Measurements from ENCODE around the gene IRF2. TPM values are rescaled to one million over a fixed set of nuclear protein-coding genes. Genes with fewer than 3 reads are reported as not detected.

The IRF2 gene
- total and polyA plus RNA-seq, 2 donors (not counting 1 experiment from before 2014, with no cell fraction given), result 67.8 to 68.2 TPM

DNA sequence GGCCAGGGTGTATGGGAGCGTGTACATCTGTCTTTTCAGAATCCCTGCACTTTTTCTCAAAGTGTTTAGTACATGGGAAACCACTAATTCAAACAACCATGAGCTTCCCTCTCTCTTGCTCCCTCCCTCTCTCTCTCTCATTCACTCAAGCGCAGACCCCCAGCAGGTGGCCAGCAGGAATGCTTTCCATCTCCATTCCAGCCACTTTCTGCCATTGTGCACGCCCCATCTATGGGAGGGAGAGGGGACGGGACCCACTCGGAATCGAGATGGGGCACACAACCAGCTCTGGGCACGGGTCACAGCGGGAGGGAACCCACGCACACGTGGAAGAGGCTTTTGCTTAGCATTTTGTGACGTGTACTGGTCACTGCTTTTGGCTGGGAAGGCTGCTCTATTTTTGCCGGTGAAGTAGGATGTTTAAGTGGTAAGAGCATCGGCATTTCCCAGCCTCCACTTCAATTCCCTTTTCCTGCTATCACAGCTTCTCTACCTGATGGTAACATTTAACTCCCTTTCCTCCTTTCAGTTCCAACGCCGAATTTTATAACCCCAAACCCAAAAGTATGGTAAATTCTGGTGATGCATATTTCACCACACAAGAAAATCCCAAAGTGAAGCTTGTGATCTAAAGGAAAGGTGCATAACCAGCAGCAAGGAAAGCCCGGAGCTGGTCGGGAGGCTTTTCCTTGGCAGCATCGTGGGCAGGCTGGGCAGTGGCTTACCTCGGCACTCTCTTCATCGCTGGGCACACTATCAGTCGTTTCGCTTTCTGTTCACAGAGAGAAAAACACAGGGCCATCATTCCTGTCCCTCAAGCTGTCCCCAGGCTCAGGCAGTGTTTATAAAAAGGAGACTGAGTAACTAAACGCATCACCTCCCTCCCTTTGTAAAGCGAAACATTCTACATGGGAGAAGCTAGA, 84.1 kb downstream of the IRF2 start:
- POLR2A ChIA-PET, result interaction anchor here (0.7 to 1.0 kb wide), 2 partner anchors 43 to 59 kb away, joined by 3 to 4 read pairs; no protein-coding TSS in a partner anchor

More for the DNA sequence above, 84.1 kb downstream of the IRF2 start:
- Histone ChIP-seq H3K9me3 (ENCODE audit: control extremely low read depth in 1 of 3, control insufficient read depth in 2 of 3, insufficient read depth in 1 of 3, low read length in 2 of 3) (peaks cover 0 to 8% (median 0%) of the 10 kb centered on the region in 3 donors), H3K4me3 (ENCODE audit: control extremely low read depth in 1 of 5, extremely low read depth in 1 of 5, insufficient read depth in 1 of 5, low read depth in 2 of 5, low read length in 4 of 5) (no peak overlapping the region), H2AFZ (ENCODE audit: insufficient read depth, low read depth, low read length, poor library complexity, severe bottlenecking) (no peak overlapping the region), H3K27ac (ENCODE audit: low read length in 2 of 2) (no peak overlapping the region), H3K9ac (ENCODE audit: low read length) (no peak overlapping the region), H4K20me1 (ENCODE audit: control insufficient read depth, insufficient read depth, low read length, poor library complexity, severe bottlenecking) (no peaks in the 10 kb centered on the region), H3K4me2 (replicated peaks; ENCODE audit: low read depth, low read length, poor library complexity, severe bottlenecking) (no peak overlapping the region), H3K36me3 (replicated peaks in 1 of 2; ENCODE audit: control extremely low read depth in 1 of 2, control insufficient read depth in 1 of 2, extremely low read depth in 1 of 2, insufficient read depth in 2 of 2, low read length in 1 of 2) (peaks cover 3 to 67% of the 10 kb centered on the region in 2 experiments), H3K79me2 (ENCODE audit: control insufficient read depth, insufficient read depth, low read length) (peaks cover 20% of the 10 kb centered on the region), H3K4me1 (ENCODE audit: control insufficient read depth in 2 of 2, insufficient read depth in 2 of 2, low read length in 2 of 2) (peaks cover 36 to 42% of the 10 kb centered on the region in 2 donors), H3K27me3 (replicated peaks in 1 of 4; ENCODE audit: control extremely low read depth in 1 of 4, control insufficient read depth in 3 of 4, insufficient read depth in 4 of 4, low read length in 3 of 4) (no peaks in the 10 kb centered on the region)
- no peak for TF ChIP-seq EZH2 (IDR thresholded peaks at IDR 0.05; ENCODE audit: borderline replicate concordance, insufficient read depth, low read depth, low read length, poor library complexity, severe bottlenecking)
- TF ChIP-seq, protein P1, sequence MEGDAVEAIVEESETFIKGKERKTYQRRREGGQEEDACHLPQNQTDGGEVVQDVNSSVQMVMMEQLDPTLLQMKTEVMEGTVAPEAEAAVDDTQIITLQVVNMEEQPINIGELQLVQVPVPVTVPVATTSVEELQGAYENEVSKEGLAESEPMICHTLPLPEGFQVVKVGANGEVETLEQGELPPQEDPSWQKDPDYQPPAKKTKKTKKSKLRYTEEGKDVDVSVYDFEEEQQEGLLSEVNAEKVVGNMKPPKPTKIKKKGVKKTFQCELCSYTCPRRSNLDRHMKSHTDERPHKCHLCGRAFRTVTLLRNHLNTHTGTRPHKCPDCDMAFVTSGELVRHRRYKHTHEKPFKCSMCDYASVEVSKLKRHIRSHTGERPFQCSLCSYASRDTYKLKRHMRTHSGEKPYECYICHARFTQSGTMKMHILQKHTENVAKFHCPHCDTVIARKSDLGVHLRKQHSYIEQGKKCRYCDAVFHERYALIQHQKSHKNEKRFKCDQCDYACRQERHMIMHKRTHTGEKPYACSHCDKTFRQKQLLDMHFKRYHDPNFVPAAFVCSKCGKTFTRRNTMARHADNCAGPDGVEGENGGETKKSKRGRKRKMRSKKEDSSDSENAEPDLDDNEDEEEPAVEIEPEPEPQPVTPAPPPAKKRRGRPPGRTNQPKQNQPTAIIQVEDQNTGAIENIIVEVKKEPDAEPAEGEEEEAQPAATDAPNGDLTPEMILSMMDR (IDR thresholded peaks at IDR 0.05), result no peak
- intact Hi-C loops (cut with micrococcal nuclease), result loop anchor here (5.0 kb wide), 2 partner anchors 32 to 147 kb away; no protein-coding TSS in a partner anchor
- CTCF ChIA-PET, result interaction anchor here (2.5 kb wide), 1 partner anchor 126 kb away, joined by 6 read pairs; no protein-coding TSS in a partner anchor
- peaks cover 57% of the 10 kb centered on the region for H3K4me1 Mint-ChIP-seq
- WGBS (ENCODE audit: insufficient coverage), result 98% methylated on average over 9 of the region's 24 CpGs
- no peak overlapping the region for H3K4me3 Mint-ChIP-seq
- peak overlapping the region; percentile 59 for H3K27ac Mint-ChIP-seq
- ATAC-seq (ENCODE audit: low read depth) (no peak), DNase-seq (no peak)
- no peaks in the 10 kb centered on the region for H3K27me3 Mint-ChIP-seq
- no peaks in the 10 kb centered on the region for H3K9me3 Mint-ChIP-seq (ENCODE audit: insufficient read depth)
